ENCODE results near the gene PIGP.

DNA sequence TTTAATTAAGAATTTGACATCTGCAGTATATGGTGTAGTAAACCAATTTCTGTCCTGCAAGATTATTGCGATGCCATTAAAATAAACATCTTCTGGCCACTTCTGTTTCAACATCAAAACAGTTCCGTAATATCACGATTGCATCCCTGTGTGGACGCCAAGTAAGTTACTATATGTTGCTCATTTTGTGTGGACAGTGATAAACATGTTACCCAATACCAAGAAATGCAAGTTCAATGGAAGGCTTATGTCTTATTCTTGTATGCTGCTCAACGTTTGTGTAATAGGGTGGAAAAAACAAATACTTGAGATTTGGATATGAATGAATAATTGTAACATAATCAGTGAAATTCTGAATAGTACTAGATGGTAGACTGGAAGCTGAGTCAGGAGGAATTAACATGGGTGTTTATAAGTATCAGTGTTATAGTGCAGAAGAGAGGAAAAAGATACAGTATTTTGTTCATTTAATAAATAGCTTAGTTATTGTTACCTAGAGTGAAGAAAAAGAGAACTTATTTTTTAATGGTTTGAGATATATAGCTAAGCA lies 15.4 kb upstream of the PIGP start:
- TF ChIP-seq, protein P1, sequence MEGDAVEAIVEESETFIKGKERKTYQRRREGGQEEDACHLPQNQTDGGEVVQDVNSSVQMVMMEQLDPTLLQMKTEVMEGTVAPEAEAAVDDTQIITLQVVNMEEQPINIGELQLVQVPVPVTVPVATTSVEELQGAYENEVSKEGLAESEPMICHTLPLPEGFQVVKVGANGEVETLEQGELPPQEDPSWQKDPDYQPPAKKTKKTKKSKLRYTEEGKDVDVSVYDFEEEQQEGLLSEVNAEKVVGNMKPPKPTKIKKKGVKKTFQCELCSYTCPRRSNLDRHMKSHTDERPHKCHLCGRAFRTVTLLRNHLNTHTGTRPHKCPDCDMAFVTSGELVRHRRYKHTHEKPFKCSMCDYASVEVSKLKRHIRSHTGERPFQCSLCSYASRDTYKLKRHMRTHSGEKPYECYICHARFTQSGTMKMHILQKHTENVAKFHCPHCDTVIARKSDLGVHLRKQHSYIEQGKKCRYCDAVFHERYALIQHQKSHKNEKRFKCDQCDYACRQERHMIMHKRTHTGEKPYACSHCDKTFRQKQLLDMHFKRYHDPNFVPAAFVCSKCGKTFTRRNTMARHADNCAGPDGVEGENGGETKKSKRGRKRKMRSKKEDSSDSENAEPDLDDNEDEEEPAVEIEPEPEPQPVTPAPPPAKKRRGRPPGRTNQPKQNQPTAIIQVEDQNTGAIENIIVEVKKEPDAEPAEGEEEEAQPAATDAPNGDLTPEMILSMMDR (IDR thresholded peaks at IDR 0.05; ENCODE audit: low read depth, low read length) = no peak
- TF ChIP-seq EZH2phosphoT487 (IDR thresholded peaks at IDR 0.05; ENCODE audit: low read depth) = no peak
